GM06990 (cell line): ENCODE results near the gene PWWP2B.

Source experiments
- DNase-seq: peaks from one replicate; pipeline ENCODE4 v3.0.0-alpha.2; 2011; ENCODE audit not compliant: insufficient read length; ENCODE audit errors: extremely low read depth
- H3K27me3 ChIP-seq: replicated peaks from 2 replicates; pipeline ENCODE4 v1.6.0; 2011; ENCODE audit warnings: low read length; ENCODE audit not compliant: control insufficient read depth, insufficient read depth
- H3K36me3 ChIP-seq: 2 replicates; pipeline ENCODE4 v1.5.1; 2011; ENCODE audit warnings: low read length; ENCODE audit not compliant: control insufficient read depth, insufficient read depth
- H3K4me3 ChIP-seq: replicated peaks from 2 replicates; pipeline ENCODE4 v1.5.1; 2011; ENCODE audit warnings: low read depth, mild to moderate bottlenecking, control low read depth, low read length
- CTCF ChIP-seq: IDR thresholded peaks from 2 replicates; pipeline ENCODE4 v1.5.1; 2011; ENCODE audit warnings: low read length, control low read depth, mild to moderate bottlenecking, inconsistent platforms; ENCODE audit not compliant: insufficient read depth, poor library complexity, severe bottlenecking

Gene PWWP2B

GRCh38 chr10:132465193-132465888 lies 68.3 kb downstream of the PWWP2B start:
- Histone ChIP-seq H3K36me3 (no peaks in the 10 kb centered on the region), H3K27me3 (no peaks in the 10 kb centered on the region; the same call in 1 of the 2 replicates), H3K4me3 (no peak overlapping the region)
- no peak for TF ChIP-seq CTCF
- DNase-seq, result no peak

- H3K36me3 ChIP-seq, result no peaks in the 10 kb centered on the region
- TF ChIP-seq CTCF, result no peak
- no peak overlapping the region for H3K4me3 ChIP-seq
- H3K27me3 ChIP-seq, result no peaks in the 10 kb centered on the region; the same call in 1 of the 2 replicates
- DNase-seq, result no peak
Measured at GRCh38 chr10:132465889-132466519, 69.0 kb downstream of the PWWP2B start.

GRCh38 chr10:132466520-132467463 lies 69.8 kb downstream of the PWWP2B start:
- peak; percentile 0 for DNase-seq
- no peaks in the 10 kb centered on the region; the same call in 1 of the 2 replicates for H3K27me3 ChIP-seq
- no peaks in the 10 kb centered on the region for H3K36me3 ChIP-seq
- H3K4me3 ChIP-seq, result no peak overlapping the region
- TF ChIP-seq CTCF, result no peak
